HCT116 (cell line): ENCODE results near the gene CCDC9.

Experiments used
- CTCF ChIP-seq, 3 experiments: fragments of 200-600 bp in 1 of 3; sonication (generic) in 1 of 3; IDR thresholded peaks in 2 of 3; conservative IDR thresholded peaks in 1 of 3; 2 replicates each; pipeline ENCODE4 v1.5.1; 2012 to 2017; ENCODE audit warnings: low read depth in 2 of 3, low read length in 2 of 3, antibody characterized with exemption in 1 of 3, borderline replicate concordance in 1 of 3, control low read depth in 1 of 3, mild to moderate bottlenecking in 1 of 3, mixed read lengths in 1 of 3, mixed run types in 1 of 3, moderate library complexity in 1 of 3; ENCODE audit not compliant: insufficient read depth in 1 of 3
- EGR1 ChIP-seq: IDR thresholded peaks from 2 replicates; pipeline ENCODE4 v1.6.1; 2012; ENCODE audit warnings: low read depth
- EZH2phosphoT487 ChIP-seq: fragments of 200-600 bp; IDR thresholded peaks from 2 replicates; pipeline ENCODE4 v1.6.1; 2018; ENCODE audit warnings: antibody characterized with exemption, borderline replicate concordance
- REST ChIP-seq: IDR thresholded peaks from 2 replicates; pipeline ENCODE4 v1.6.1; 2012; ENCODE audit warnings: low read depth

GRCh38 chr19:47283405-47284059 is 27.2 kb downstream of the CCDC9 start:
- TF ChIP-seq CTCF (IDR thresholded peaks at IDR 0.05 in 2 of 3, conservative IDR thresholded peaks at IDR 0.05 in 1 of 3; ENCODE audit: borderline replicate concordance in 1 of 3, insufficient read depth in 1 of 3, low read depth in 2 of 3, low read length in 2 of 3) (no peak), REST (no peak), EZH2phosphoT487 (no peak), EGR1 (no peak)
